Activated CD8-positive, alpha-beta memory T cell treated with anti-CD3 and anti-CD28 coated beads, Interleukin-2, amount 50 U/mL, for 48 hours (primary cell): ENCODE data around the gene MALRD1.
"Not testable (repeated sequence)": the region's sequence is repeated elsewhere in the genome, so short reads cannot be mapped to it uniquely, and the experiment has no call there.

Experiments
- DNase-seq: peaks from one replicate; pipeline ENCODE4 v3.0.0-alpha.2; 2020

Gene MALRD1

DNA sequence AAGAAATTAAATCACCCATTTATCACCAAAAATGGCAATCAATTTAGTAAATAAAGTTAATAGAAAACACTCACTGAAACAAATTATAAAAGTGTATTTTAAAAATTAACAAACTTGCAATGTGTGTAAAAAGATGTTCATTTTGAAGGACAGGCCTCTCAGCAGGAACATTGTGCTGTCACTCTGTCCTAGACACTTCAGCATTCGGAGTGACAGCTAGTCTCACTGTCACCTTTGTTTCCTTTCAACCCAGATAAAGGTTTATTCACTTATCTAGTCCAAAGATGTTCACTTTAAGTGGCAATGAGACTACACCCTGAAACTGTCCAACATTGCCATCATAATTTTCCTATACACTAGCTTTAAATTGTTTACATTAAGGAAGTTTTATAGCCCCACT lies 675.7 kb downstream of the MALRD1 start:
- no peak for DNase-seq

DNA sequence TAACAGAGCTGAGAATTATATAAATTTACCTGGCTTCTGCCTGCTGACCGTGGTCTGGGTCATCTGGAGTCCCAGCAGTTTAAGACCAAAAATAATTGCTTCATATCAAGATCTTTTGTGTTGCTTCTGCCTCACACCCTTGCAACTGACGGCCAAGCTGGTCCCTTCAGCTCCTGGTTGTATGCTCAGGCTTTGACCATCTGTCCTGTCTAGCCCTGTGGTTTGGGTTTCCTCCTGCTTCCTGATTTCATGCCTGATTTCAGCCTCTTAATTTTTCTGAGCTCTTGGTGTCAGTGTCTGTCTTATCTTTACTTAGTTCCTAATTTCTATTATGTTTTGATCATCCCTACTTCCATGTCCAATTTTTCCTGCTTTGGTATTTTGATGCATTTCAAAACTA lies 679.8 kb downstream of the MALRD1 start:
- no peak for DNase-seq

DNA sequence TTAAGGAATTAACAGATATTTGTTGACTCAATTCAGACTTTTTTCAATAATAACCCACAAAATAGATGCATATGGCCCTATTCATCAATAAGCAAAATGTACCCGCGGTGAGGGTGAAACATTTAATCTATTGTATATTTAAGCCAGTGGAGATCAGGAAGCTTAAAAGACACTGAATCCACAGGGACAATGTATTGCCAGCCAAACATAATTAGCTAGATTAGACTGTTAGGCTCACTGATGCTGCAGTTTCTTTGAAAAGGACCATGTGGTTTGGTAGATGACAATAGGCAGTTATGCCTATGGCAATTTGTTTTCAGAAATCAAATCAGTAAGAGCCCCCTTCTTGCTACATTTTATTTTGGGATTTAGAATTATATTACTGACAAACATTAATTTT lies 680.4 kb downstream of the MALRD1 start:
- no peak for DNase-seq

DNA sequence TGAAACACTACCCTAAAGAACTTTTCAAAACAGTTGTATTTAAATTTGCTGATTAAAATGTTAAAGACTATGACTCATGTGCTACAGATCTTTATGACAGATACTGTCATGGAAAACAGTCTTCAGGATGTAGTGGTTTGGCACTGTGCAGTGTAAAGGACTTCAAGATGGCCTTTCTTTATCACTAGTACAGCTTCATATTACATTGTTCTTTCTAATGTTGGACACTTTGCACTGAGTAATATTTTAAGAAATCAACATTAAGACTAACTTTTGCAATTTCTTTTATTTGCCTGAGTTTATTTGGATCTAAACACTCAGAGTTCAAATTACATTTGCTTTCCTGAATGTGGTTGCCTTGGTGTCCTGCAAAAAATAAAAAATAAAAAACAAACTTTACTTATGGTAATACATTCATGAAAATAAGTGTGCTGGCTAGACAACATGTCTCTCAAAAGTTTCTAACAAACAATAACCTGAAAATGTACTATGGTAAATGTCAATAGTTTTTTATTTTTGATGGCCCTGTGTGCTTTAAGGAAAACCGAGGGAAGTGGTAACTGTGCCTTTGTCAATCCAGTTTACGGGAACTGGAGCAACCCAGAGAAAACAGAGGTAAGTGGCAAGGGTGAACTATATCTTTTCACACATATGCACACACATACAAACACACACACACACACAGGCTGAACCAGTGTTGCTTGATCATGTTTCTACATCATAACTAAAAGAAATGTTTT lies 681.7 kb downstream of the MALRD1 start:
- DNase-seq, result no peak

DNA sequence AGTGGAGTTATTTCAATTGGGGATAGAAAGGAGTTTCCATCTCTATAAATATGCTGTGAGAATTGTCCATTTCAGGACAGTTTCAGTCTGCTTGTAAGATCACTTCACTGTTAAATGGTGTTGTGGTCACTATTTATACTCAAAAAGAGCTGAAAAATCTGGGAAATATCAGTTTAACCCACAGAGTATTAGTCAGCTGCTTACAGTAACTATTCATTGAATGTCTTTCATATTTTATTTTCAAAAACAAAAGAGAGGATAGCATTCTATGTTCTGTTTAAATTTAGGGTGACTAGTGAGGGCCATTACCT lies 682.3 kb downstream of the MALRD1 start:
- no peak for DNase-seq

DNA sequence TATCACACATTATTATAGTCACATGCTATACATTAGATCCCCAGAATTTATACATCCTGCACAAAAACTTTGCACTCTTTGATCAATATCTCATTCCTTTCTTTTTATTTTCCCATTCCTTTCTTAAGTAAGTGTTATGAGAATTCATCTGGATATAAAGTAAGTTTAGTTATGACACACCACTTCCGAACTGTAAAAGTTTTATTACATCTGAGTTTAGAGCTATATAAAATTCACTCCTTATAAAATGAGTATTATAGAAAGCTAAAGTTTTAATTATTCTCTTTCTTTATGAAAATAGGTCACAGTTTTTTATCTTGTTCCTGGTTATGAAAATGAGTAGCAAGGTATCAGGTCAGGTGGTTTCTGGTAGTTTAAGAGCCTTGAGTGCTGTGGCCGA lies 683.0 kb downstream of the MALRD1 start:
- DNase-seq, result no peak

DNA sequence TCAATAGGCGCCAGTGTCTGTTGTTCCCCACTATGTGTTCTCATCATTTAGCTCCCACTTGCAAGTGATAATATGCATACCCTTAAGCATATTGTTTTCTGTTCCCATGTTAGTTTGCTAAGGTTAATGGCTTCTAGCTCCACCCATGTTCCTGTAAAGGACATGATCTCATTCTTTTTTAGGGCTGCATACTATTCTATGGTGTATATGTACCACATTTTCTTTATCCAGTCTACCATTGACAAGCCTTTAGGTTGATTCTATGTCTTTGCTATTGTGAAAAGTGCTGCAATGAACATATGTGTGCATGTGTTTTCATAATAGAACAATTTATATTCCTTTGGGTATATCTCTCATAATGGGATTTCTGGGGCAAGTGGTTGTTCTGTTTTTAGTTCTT lies 689.8 kb downstream of the MALRD1 start:
- DNase-seq, result no peak

DNA sequence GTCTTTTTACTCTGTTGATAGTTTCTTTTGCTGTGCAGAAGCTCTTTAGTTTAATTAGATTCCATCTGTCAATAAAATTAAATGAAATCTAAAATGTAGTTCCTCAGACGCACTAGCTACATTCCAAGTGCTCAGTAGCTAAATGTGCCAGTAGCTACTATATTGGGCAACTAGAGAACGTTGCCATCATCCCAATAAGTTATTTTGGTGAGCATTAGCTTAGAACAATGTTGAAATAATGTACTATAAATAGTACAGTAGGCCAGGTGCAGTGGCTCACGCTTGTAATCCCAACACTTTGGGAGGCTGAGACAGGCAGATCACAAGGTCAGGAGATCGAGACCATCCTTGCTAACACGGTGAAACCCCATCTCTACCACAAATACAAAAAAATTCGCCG lies 690.6 kb downstream of the MALRD1 start:
- not testable (repeated sequence) for DNase-seq

DNA sequence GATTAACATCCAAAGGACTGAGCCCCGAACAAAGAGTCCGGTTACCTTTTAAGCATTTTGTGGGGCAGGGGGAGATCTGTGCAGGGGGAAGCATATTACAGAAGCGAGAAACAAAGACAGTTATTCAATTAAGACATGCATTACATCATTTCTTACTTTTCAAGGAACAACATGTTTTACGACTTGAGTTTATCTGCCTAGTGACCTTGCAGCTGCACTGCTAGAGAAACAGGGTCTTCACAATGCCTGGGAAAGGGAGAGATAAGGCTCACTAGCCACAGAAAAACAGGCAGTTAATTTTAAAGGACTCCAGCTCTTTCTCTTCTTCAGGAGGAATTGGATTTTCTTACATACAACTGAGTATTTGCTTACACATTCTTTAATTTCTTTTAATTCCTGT lies 693.5 kb downstream of the MALRD1 start:
- DNase-seq, result not testable (repeated sequence)

DNA sequence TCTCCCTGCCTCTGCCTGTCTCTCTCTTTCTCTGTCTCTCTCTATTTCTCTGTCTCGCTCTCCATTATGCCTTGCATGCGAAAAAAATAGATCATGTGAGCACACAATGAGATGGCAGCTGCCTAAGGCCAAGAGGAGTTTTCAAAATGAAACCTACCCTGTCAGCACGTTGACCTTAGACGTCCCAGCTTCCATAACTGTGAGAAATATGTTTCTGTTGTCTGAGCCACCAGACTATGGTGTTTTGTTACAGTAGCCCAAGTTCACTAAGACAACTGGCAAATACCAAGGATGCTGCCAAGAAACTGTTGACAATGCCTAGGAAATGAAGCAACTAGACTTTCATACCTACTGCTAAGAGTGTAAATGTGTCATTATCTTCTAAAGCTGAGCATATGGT lies 697.1 kb downstream of the MALRD1 start:
- no peak for DNase-seq

DNA sequence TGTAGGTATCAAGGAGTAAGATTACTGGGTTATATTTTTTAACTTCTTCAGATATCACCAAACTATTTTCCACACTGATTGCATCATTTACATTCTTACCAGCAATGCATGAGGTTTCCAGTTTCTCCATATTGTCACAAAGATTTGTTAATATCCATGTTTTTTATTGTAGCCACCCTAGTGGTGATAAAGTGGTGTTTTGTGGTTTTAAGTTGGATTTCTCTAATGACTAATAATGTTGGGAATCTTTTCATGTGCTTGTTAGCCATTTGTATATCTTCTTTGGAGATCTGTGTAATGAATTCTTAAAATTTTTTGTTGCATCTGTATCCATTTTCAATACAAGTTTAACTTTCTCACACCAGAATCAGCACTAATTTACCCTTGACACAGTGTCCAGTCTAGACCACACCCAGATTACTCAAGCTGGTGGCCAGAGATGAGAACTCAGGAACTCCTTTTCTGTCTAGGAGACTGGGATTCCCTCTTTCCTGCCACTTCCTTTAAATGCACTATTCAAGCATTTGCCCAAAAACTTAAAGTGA lies 700.7 kb downstream of the MALRD1 start:
- DNase-seq, result no peak

DNA sequence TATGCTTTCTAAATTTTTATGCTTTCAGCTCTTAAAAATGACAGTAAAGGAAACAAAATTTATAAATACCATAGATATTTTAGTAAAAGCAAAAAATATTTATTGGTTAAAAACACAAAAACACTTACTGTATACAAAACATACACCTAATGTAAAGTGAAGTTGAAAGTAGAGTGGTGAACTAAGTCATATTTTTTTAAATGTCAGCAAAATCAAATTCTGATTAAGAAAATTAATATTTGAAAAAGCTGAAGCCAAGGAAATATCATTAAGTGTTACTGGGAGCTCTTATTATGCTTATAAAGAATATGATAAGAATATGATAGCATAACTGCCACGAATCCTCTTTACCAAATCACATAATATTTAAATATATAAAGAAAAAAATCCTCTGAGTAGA lies 702.4 kb downstream of the MALRD1 start:
- DNase-seq, result no peak

DNA sequence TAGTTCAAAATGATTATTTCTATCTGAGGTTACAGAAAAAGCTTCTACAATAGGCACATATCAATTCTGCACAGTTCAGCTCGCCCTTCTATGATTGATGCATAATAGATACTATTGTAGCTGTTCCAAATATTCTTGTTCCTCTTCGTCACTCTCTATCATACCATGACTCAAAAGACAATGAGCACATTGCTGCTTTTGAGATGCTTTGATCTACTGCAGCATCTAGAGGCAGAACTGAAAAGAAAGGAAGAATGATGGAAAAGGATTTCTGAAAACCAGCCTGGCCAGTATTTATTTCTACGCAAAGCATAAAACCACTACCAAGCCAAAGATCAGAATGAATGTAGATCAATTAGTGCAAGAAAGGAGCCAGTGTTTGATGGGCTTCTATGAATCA lies 708.3 kb downstream of the MALRD1 start:
- DNase-seq, result no peak

DNA sequence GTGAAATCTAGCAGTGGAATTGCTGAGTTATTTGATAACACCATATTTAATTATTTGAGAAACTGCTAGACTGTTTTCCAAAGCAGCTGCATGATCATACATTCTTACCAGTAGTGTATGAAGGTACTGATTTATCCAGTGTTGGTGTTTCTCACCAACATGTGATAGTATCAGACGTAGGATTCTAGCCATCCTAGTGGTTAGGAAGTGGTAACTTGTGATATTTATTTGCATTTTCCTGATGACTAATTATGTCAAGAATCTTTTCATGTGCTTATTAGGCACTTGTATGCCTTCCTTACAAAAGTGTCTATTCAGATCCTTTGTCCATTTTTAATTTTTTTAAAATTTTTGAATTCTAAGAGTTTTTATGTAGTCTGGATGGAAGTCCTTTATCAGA lies 713.4 kb downstream of the MALRD1 start:
- DNase-seq, result no peak

DNA sequence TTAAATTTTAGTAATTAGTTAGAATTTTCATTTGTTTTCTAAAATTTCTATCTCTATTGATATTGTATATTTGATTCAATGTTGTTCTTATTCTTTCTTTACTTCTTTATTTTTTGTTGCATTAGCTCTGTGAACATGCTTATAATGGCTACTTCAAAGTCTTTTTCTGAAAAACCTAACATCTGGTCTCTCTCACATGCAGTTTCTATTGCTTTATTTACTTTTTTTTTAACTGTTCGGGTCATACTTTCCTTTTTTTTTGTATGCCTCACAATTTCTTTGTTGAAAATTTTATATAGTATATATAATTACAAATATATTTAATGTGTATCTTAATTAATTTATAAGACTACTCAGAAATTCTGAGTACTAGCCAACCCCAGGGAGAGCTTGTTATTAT lies 715.5 kb downstream of the MALRD1 start:
- DNase-seq, result no peak

DNA sequence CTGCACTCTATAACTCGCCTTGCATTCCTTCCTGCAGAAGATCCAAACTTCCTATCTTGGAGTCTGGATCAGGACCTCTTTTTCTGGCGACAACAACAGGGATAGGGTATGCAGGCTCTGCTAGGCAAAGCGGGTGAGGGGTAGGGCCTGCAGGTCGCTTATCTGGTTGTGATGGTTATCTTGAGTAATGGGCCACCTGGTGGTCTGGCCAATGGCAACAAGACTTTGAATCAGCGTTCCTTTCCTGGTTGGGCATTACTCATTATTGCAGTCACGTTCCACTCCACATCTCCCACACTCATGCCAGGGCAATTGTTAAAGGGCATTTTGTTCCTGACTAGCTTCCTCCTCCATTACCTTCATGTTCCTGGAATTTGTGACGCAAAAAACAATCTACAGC lies 719.3 kb downstream of the MALRD1 start:
- DNase-seq, result no peak

DNA sequence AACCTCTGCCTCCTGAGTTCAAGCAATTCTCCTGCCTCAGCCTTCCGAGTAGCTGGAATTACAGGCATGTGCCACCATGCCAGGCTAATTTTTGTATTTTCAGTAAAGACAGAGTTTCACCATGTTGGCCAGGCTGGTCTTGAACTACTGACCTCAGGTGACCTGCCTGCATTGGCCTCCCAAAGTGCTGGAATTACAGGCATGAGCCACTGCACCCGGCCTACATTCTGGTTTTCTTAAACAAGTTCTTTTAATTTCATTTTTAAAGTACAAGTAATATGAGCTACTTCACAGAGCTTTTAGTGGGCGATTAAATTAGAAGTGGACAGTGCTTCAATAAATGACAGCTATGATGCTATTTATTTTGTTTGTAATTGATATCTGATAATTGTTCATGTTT lies 721.2 kb downstream of the MALRD1 start:
- not testable (repeated sequence) for DNase-seq

DNA sequence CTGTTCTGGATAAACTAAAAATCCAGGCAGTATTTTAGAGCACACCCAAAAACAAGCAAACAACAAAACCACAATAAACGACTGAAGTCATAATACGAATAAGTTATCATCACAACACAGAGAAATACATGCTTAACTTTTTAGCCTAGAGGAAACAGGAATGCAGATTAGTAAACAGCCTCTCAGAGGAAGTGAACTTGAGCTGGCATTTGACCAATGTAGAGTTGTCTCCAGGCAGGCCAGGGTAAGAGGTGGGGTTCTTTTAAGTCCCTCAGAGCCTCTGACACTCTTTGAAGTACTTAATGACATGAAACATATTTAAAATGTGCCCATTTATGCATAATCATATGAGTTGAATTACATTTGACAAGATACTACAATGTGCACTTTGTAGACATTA lies 724.4 kb downstream of the MALRD1 start:
- DNase-seq, result no peak

DNA sequence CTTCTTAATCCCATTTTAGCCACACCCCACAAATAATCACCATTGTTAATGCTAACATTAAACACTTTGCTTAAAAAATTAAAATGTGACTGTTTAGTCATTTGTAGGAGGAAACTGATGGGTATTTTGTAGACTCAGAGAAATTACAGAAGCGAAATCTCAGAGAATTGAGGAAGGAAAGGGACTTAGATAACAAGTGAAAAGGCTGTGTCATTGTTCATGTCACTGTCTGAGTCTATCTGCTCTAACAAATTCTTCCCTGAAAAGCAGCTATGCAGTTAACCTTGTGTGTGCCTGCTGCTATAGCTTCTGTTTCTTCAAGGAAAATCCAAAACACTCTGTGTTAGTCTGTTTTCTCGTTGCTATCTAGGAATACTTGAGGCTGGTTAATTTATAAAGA lies 726.7 kb downstream of the MALRD1 start:
- DNase-seq, result no peak

DNA sequence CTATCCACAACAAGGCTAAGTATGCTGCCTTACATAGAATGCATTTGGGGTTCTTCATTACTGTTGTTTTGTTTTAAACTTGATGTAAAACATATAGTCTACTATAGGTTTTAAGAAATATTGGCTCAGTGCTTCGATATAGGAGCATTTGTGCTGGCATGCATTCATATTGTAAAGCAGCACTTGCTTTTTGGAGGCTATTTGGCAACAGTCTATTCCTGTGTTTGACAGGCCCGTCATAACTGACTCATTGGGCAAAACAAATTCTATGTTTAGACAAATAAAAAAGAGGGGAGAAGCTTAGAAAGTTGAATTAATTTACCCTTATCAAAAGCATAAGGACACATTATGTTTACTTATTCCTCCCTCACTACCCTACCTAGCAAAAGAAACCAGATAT lies 729.2 kb downstream of the MALRD1 start:
- DNase-seq, result no peak

DNA sequence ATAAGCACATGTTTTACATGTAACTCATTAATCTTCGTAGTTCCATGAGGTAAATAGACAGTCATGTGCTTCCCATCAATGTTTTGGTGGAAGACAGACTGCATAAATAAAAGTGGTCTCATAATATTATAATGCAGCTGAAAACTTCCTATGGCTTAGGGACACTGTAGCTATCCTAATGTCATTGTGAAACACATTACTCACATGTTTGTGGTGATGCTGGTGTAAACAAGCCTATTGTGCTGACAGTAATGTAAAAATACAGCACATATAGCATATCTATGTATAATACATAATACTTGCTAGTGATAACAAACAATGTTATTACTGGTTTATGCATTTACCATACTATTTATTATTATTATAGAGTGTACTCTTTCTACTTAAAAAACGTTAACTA lies 730.4 kb downstream of the MALRD1 start:
- DNase-seq, result no peak

DNA sequence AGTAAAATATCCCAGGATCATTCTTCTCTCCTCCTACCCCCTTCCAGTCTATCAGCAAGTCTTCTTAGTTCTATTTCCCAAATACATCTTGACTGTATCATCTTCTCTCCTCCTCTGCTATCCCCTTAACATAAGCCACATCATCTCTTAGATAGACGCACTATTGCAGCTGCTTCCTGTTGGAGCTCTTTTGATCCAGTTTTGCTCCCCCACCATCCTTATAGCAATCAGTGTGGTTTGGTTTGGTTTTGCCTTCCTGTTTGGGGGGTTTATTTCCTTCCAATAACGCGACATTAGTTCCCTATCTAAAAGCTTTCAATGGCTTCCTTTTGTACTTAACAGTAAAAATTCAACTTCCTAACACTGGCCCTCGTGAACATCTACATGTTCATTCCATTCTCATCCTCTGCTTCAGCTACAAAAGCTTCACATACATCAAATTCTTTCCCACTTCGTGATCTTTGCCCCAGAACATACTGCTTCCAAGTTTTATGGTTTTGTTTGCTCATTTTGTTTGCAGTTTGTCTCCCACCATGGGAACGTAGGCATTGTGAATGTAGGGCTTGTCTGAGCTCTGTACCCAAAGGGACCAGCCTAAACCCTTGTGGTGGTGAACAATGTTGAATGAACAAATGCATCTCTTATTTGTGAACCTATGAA lies 734.0 kb downstream of the MALRD1 start:
- DNase-seq, result no peak

DNA sequence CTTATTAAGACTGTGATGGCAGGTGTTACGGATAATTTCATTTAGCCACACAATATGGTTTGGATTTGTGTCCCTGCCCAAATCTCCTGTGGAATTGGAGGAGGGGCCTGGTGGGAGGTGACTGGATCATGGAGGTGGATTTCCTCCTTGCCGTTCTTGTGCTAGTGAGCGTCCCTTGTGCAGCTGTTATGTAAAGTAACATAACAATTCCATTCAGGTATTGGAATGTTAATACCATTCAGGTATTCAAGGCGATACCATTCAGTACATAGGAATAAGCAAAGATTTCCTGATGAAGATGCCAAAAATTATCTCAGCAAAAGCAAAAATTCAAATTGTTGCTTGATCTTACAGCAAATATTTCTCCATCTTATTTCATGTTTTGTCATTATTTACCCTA lies 735.1 kb downstream of the MALRD1 start:
- no peak for DNase-seq
